ENCODE data around the gene APRT.

GRCh38 chr16:88842308-88842756, 30.6 kb upstream of the APRT start:
- TF ChIP-seq EGR1 (IDR thresholded peaks at IDR 0.05; ENCODE audit: borderline replicate concordance in 1 of 2, low read depth in 2 of 2, low read length in 2 of 2) (no peak), NFYB (IDR thresholded peaks at IDR 0.05; ENCODE audit: insufficient read depth, low read depth, low read length) (no peak), CHD2 (IDR thresholded peaks at IDR 0.05; ENCODE audit: borderline replicate concordance, low read depth, low read length) (no peak), ZZZ3 (IDR thresholded peaks at IDR 0.05; ENCODE audit: control insufficient read depth, insufficient read length, low read depth) (no peak), ESRRA (IDR thresholded peaks at IDR 0.05; ENCODE audit: low read length) (no peak), EP300 (IDR thresholded peaks at IDR 0.05; ENCODE audit: borderline replicate concordance in 1 of 2, control insufficient read depth in 1 of 2, low read depth in 2 of 2, low read length in 2 of 2) (no peak), CEBPB (IDR thresholded peaks at IDR 0.05; ENCODE audit: borderline replicate concordance in 1 of 2, low read depth in 2 of 2, low read length in 2 of 2) (no peak), ZBTB4 (CRISPR knock-in tag; IDR thresholded peaks at IDR 0.05) (no peak), CTCF (IDR thresholded peaks at IDR 0.05 in 2 of 3, conservative IDR thresholded peaks at IDR 0.05 in 1 of 3; ENCODE audit: control insufficient read depth in 2 of 3, extremely low read depth in 1 of 3, insufficient read depth in 1 of 3, low read depth in 3 of 3, low read length in 3 of 3) (no peak), JUND (IDR thresholded peaks at IDR 0.05; ENCODE audit: low read depth, low read length) (no peak), SIN3A (IDR thresholded peaks at IDR 0.05; ENCODE audit: low read depth, low read length) (no peak), DPF2 (IDR thresholded peaks at IDR 0.05) (no peak), RCOR1 (conservative IDR thresholded peaks at IDR 0.05; ENCODE audit: low read depth, low read length) (no peak), POLR2A (IDR thresholded peaks at IDR 0.05; ENCODE audit: low read depth, low read length) (no peak)

Measured in GM12878 (cell line).